ENCODE data around the gene FGF11. TPM values are rescaled to one million over a fixed set of nuclear protein-coding genes. Genes with fewer than 3 reads are reported as not detected.
"Not testable (repeated sequence)": the region's sequence is repeated elsewhere in the genome, so short reads cannot be mapped to it uniquely, and the experiment has no call there.

Gene FGF11
- polyA plus RNA-seq, 2 of the 4 experiments (the other 2 are of a cell fraction) = 1.4 to 1.8 TPM

- Histone ChIP-seq H3K4me1 (peaks cover 42% of the 10 kb centered on the region), H3K27ac (peak overlapping the region; percentile 94 to 100), H3K4me2 (peak overlapping the region; percentile 97), H3K4me3 (peak overlapping the region; percentile 82), H3K9me3 (no peaks in the 10 kb centered on the region)
- FAIRE-seq (no peak), ATAC-seq (peak; percentile 40 to 48), DNase-seq (ENCODE audit: low read depth in 1 of 2, low spot score in 1 of 2) (peak; percentile 50 to 65)
- CTCF ChIA-PET = interaction anchor here (0.9 to 4.5 kb wide), 10 partner anchors 16 to 125 kb away, joined by 3 to 49 read pairs (median 4); partner anchors contain the start of genes SENP3 and TMEM102
- POLR2A ChIA-PET = interaction anchor here (0.7 to 1.1 kb wide), 3 partner anchors 74 to 122 kb away, joined by 3 to 4 read pairs (median 3); partner anchors contain the start of gene TMEM256
- WGBS (ENCODE audit: missing lambda C conversion rate) = 52% methylated on average over 28 of the region's 40 CpGs
- TF ChIP-seq HDAC2 (IDR thresholded peaks at IDR 0.05) (no peak), RCOR1 (IDR thresholded peaks at IDR 0.05; ENCODE audit: low read depth, low read length) (no peak), RAD21 (conservative IDR thresholded peaks at IDR 0.05 in 1 of 2, IDR thresholded peaks at IDR 0.05 in 1 of 2) (no peak), MAX (IDR thresholded peaks at IDR 0.05) (peak; percentile 20; the same call in 1 of the 2 replicates), CHD2 (IDR thresholded peaks at IDR 0.05; ENCODE audit: low read length, partially characterized antibody) (peak; percentile 44), NPAS2 (CRISPR knock-in tag; IDR thresholded peaks at IDR 0.05; ENCODE audit: borderline replicate concordance) (no peak), FOSB (CRISPR knock-in tag; IDR thresholded peaks at IDR 0.05) (no peak)
Measured at GRCh38 chr17:7478276-7479212, 39.2 kb downstream of the FGF11 start.

DNA sequence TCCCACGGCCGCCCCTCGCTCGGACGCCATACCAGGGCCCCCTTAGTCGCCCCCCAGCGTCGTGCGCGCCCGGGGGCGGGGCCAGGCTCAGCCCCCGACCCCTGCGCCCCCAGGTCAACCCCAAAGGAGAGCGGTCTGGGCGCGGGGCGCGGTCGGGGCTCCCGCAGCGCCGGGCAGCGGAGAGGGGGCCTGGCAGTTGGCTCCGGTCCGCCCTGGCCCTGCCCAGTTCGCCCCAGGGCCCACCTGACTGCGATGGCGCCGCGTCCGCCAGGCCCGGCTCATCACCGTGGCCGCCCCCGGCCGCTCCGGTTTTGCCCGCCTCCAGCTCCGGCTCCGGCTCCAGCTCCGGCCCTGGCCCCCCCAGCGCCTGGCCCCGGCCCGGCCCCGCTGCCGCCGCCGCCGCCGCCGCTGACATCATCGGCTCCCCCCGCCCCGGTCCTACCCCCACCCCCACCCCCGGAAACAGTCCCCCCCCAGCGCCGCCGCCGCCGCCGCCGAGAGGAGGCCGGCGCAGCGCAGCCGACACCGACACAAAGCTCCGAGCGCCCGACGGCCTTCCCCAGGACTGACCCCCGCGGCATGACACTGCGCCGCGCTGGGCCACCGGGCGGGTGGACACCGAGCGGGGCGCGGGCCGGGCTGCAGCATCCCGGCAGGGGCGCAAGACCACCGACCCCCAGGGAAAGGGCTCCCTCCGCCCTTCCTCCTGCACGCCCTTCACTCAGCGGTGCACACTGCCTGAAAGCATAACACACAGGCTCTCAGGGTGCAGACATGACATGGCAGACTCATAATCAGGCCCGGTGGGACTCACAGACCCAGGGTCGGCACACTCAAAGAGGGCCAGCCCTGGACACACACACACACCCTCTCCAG lies 40.1 kb downstream of the FGF11 start, which contains the start of gene ZBTB4:
Gene ZBTB4, minus strand, starts transcription at position 419 of the 876 bp plus-strand sequence. CDS start 12,830 bp downstream, outside the sequence.
- no peaks in the 10 kb centered on the region for H3K9me3 ChIP-seq
- ATAC-seq = peak; percentile 16 to 36
- FAIRE-seq = no peak
- CTCF ChIA-PET = interaction anchor here (0.9 to 4.5 kb wide), 10 partner anchors 9 to 124 kb away, joined by 3 to 49 read pairs (median 3); partner anchors contain the start of genes SENP3 and TMEM102
- peaks cover 42% of the 10 kb centered on the region for H3K4me1 ChIP-seq
- WGBS (ENCODE audit: missing lambda C conversion rate) = 1% methylated on average over 29 of the region's 92 CpGs
- peak within 1 kb of the TSS; percentile 82 for H3K4me3 ChIP-seq
- POLR2A ChIA-PET = interaction anchor here (0.6 to 1.9 kb wide), 10 partner anchors 13 to 123 kb away, joined by 3 to 11 read pairs (median 4); partner anchors contain the start of gene TMEM256
- peak within 1 kb of the TSS; percentile 97 for H3K4me2 ChIP-seq
- peak; percentile 56 for TF ChIP-seq POLR2A (IDR thresholded peaks at IDR 0.05; ENCODE audit: low read length)
- peak; percentile 13; the same call in 1 of the 2 replicates for TF ChIP-seq MYC (IDR thresholded peaks at IDR 0.05; ENCODE audit: borderline replicate concordance, low read length)
- no peak for TF ChIP-seq ESRRA (IDR thresholded peaks at IDR 0.05; ENCODE audit: borderline replicate concordance, low read length)
- peak; percentile 59; the same call in 1 of the 2 replicates for TF ChIP-seq PHF8 (IDR thresholded peaks at IDR 0.05; ENCODE audit: borderline replicate concordance, low read depth)
- TF ChIP-seq FOSB (CRISPR knock-in tag; IDR thresholded peaks at IDR 0.05) = no peak
- peak in 1 of 2 experiments; percentile 84; a peak in 4 of 5 replicates for TF ChIP-seq JUN (IDR thresholded peaks at IDR 0.05)
- TF ChIP-seq, protein P1, sequence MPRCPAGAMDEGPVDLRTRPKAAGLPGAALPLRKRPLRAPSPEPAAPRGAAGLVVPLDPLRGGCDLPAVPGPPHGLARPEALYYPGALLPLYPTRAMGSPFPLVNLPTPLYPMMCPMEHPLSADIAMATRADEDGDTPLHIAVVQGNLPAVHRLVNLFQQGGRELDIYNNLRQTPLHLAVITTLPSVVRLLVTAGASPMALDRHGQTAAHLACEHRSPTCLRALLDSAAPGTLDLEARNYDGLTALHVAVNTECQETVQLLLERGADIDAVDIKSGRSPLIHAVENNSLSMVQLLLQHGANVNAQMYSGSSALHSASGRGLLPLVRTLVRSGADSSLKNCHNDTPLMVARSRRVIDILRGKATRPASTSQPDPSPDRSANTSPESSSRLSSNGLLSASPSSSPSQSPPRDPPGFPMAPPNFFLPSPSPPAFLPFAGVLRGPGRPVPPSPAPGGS (IDR thresholded peaks at IDR 0.05) = peak; percentile 46; the same call in 1 of the 3 replicates
- DNase-seq (ENCODE audit: low read depth in 1 of 2, low spot score in 1 of 2) = peak; percentile 60 to 69
- H3K27ac ChIP-seq = peak within 1 kb of the TSS; percentile 94 to 100

- Histone ChIP-seq H3K4me3 (peak overlapping the region; percentile 82), H3K4me1 (peaks cover 42% of the 10 kb centered on the region), H3K4me2 (peak overlapping the region; percentile 97), H3K27ac (peak overlapping the region; percentile 94 to 100), H3K9me3 (no peaks in the 10 kb centered on the region)
- ATAC-seq (no peak), FAIRE-seq (no peak), DNase-seq (ENCODE audit: low read depth in 1 of 2, low spot score in 1 of 2) (no peak)
- ChIA-PET CTCF (interaction anchor here (1.0 to 4.5 kb wide), 8 partner anchors 10 to 124 kb away, joined by 3 to 49 read pairs (median 4); partner anchors contain the start of genes SENP3 and TMEM102), POLR2A (interaction anchor here (1.0 to 1.9 kb wide), 5 partner anchors 13 to 107 kb away, joined by 3 to 8 read pairs (median 4); no protein-coding TSS in a partner anchor)
- TF ChIP-seq MAX (IDR thresholded peaks at IDR 0.05) (0 out of 2 replicates have a peak, but pooled peaks have one; percentile 1), FOSL2 (IDR thresholded peaks at IDR 0.05) (no peak), FOSL2 (CRISPR knock-in tag; IDR thresholded peaks at IDR 0.05) (no peak)
- 6% methylated on average over 5 of the region's 8 CpGs for WGBS (ENCODE audit: missing lambda C conversion rate)
Measured at GRCh38 chr17:7480089-7480384, 40.7 kb downstream of the FGF11 start.

- ChIA-PET CTCF (interaction anchor here (1.0 to 4.5 kb wide), 6 partner anchors 33 to 125 kb away, joined by 3 to 49 read pairs (median 4); partner anchors contain the start of genes SENP3 and TMEM102), POLR2A (interaction anchor here (1.8 kb wide), 1 partner anchor 45 kb away, joined by 8 read pairs; no protein-coding TSS in a partner anchor)
- peaks cover 45% of the 10 kb centered on the region for H3K4me1 ChIP-seq
Measured at GRCh38 chr17:7481275-7481674, 42.0 kb downstream of the FGF11 start, which contains the start of gene SLC35G6. Gene SLC35G6, plus strand, starts transcription at chr17:7481446. Its CDS starts 71 bp downstream, at chr17:7481517.

DNA sequence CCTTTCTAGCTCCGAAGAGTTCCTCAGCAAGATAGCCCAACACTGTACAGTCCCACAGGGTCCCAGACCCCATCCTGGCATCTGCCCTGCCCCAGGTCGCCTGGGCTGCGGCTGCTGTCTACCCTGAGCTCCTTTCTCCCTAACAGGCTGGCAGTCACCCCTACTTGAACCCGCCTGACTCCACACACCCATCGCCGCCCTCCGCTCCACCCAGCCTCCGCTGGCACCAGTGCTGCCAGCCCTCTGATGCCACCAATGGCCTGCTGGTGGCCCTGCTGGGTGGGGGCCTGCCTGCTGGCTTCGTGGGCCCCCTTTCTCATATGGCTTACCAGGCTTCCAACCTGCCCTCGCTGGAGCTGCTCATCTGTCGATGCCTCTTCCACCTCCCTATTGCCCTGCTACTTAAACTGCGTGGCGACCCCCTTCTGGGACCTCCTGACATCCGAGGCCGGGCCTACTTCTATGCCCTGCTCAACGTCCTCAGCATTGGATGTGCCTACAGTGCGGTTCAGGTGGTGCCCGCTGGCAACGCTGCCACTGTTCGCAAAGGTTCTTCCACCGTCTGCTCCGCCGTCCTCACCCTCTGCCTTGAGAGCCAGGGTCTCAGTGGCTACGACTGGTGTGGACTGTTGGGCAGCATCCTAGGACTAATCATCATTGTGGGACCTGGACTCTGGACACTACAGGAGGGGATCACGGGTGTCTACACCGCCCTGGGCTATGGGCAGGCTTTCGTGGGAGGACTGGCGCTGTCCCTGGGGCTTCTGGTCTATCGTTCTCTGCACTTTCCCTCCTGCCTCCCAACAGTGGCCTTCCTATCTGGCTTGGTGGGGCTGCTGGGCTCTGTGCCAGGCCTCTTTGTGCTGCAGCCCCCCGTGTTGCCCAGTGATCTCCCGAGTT lies 42.8 kb downstream of the FGF11 start:
- CTCF ChIA-PET = interaction anchor here (1.0 to 4.5 kb wide), 6 partner anchors 32 to 126 kb away, joined by 3 to 49 read pairs (median 4); partner anchors contain the start of genes SENP3 and TMEM102
- 88% methylated on average over 31 of the region's 31 CpGs for WGBS (ENCODE audit: missing lambda C conversion rate)
- peak overlapping the region in 1 of 2 experiments; percentile 91; a peak in 4 of 6 replicates for H3K27ac ChIP-seq
- DNase-seq (ENCODE audit: low read depth in 1 of 2, low spot score in 1 of 2); H3K9me3 ChIP-seq; H3K4me3 ChIP-seq; ATAC-seq; FAIRE-seq; POLR2A ChIA-PET: not testable (repeated sequence)
- H3K4me2 ChIP-seq = peak overlapping the region; percentile 98; the same call in 1 of the 3 replicates
- peaks cover 45% of the 10 kb centered on the region for H3K4me1 ChIP-seq

More at GRCh38 chr17:7481275-7481674, 42.0 kb downstream of the FGF11 start, which contains the start of gene SLC35G6:
- not testable (repeated sequence) for ATAC-seq; DNase-seq (ENCODE audit: low read depth in 1 of 2, low spot score in 1 of 2); H3K9me3 ChIP-seq; FAIRE-seq
- WGBS (ENCODE audit: missing lambda C conversion rate) = 92% methylated on average over 4 of the region's 4 CpGs
- Histone ChIP-seq H3K27ac (peak within 1 kb of the TSS; percentile 94 to 100), H3K4me3 (peak within 1 kb of the TSS; percentile 82; the same call in 2 of the 3 replicates), H3K4me2 (peak within 1 kb of the TSS; percentile 97)
